Keratinocyte (primary cell): ENCODE data around the gene MYLIP.

Experiments
- EZH2 ChIP-seq: IDR thresholded peaks from one replicate; pipeline ENCODE4 v1.6.1; 2012; ENCODE audit warnings: inconsistent platforms, mild to moderate bottlenecking, low read length, moderate library complexity
- TF ChIP-seq, protein P1 (sequence below), 3 experiments: IDR thresholded peaks in 1 of 3; conservative IDR thresholded peaks in 1 of 3; optimal IDR thresholded peaks in 1 of 3; 2 replicates in 2 of 3; 3 replicates in 1 of 3; pipeline versions ENCODE3 to v1.5.1; 2011; ENCODE audit warnings: low read length in 3 of 3, mild to moderate bottlenecking in 3 of 3, moderate library complexity in 2 of 3, control low read depth in 1 of 3, inconsistent platforms in 1 of 3; ENCODE audit not compliant: insufficient read depth in 2 of 3; ENCODE audit errors: extremely low read depth in 1 of 3

DNA sequence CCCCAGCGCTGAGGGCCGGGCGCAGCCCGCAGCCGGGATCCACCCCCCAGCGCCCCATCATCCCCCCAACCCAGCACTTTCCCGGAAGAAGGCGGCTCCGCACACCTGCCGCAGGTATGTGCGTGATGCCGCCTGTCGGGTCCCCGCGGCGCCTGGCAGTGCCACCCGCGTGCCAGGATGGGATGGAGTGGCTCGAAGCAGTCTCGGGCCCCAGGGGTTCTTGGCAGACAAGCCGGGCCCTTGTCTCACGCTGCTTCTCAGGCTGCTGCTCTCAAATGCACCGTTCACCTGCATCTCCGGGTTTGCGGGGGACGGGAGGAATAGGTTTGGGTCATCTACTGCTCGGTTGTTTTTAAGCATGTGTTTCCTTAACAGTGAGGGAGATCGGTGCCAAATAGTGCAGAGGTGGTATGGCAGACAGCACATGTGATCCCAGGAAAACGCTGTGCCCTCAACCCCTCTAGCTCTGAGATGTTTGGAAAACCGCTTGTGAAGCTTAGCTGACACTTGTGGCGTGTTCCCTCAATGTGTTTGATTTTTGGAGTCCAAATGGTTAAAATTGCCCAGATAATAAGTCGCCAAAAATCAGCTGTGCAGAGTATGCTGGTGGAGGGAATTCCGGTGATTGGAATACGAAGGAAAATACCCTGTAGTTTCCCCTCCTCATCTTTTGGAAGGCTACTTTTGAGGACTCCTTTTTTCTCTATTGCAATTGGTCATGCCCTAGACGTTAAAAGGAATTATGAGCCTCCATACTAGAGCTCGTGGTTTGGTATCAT lies 926 bp downstream of the MYLIP start:
- TF ChIP-seq, protein P1, sequence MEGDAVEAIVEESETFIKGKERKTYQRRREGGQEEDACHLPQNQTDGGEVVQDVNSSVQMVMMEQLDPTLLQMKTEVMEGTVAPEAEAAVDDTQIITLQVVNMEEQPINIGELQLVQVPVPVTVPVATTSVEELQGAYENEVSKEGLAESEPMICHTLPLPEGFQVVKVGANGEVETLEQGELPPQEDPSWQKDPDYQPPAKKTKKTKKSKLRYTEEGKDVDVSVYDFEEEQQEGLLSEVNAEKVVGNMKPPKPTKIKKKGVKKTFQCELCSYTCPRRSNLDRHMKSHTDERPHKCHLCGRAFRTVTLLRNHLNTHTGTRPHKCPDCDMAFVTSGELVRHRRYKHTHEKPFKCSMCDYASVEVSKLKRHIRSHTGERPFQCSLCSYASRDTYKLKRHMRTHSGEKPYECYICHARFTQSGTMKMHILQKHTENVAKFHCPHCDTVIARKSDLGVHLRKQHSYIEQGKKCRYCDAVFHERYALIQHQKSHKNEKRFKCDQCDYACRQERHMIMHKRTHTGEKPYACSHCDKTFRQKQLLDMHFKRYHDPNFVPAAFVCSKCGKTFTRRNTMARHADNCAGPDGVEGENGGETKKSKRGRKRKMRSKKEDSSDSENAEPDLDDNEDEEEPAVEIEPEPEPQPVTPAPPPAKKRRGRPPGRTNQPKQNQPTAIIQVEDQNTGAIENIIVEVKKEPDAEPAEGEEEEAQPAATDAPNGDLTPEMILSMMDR (optimal IDR thresholded peaks at IDR 0.05 in 1 of 3, IDR thresholded peaks at IDR 0.05 in 1 of 3, conservative IDR thresholded peaks at IDR 0.05 in 1 of 3; ENCODE audit: extremely low read depth in 1 of 3, insufficient read depth in 2 of 3, low read length in 3 of 3) = no peak
- TF ChIP-seq EZH2 = peak; percentile 50
